ENCODE measurements around the gene DBF4.
"Not testable (repeated sequence)": the region's sequence is repeated elsewhere in the genome, so short reads cannot be mapped to it uniquely, and the experiment has no call there.

The DBF4 gene

DNA sequence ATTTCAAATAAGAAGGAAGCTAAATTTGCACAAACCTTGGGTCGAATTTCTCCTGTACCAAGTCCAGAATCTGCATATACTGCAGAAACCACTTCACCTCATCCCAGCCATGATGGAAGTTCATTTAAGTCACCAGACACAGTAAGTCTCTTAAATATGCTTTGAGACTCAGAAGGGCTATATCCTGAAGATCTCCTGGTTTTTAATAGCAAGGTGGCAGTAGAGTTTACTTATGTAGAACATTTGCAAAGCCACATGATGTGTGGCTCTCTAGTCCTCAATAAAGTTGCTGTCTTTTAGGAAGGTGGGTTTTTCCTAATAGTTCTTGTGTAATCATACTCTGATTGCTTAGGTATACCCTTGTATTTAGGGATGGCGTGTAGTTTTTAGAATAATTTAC, 8.7 kb downstream of the DBF4 start:
- no peak for DNase-seq

DNA sequence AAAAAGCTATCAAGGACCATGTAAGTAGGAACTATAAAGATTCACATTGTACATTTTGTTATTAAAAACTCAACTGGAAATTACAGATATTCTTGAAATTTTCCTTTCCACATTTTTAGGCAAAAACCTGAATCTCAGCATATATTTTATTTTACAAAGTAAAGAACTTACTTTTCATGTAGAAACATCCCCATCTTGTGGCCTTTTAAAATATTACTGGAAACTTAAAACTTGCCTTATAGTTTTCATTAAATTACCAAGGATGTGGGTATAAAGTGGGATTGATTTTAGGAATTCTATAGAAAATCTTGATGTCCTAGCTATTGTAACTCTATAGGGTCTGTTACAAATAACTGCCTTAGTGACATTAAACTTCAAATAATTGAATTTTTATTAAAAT, 10.6 kb downstream of the DBF4 start:
- DNase-seq, result peak; percentile 37

DNA sequence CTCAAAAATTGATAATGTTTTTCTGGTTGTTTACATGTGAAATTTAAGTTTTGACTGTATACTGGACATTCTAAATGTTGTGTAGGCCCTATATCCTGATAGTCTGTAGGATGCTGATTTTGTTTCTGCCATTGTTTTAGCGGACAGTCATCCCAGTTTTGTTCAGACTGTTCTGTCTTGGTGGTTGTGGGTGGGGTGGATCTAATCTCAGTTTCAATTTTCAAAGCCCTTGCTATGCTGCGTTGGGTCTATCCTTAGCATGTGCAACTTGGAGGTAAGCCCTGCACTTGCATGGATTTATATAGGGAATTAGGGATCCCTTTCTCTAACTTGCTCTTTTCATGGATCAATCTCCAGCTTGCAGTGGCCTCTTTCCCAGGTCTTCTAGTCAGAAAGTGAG, 19.1 kb downstream of the DBF4 start:
- no peak for DNase-seq

DNA sequence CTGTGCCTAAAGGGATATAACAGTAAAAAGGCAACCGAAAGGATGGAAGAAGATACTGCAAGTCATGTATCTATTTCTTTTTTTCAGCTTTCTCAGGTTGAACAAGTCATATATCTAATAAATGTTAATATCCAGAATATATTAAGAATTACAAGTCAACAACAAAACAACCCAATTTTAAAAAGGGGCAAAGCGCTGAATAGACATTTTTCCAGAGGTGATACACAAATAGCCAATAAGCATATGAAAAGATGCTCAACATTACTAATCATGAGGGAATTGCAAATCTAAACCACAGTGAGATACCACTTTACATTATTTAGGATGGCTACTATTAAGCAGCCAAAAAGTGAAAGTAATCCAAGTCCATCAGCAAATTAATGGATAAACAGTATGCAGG, 23.0 kb downstream of the DBF4 start:
- no peak for DNase-seq

DNA sequence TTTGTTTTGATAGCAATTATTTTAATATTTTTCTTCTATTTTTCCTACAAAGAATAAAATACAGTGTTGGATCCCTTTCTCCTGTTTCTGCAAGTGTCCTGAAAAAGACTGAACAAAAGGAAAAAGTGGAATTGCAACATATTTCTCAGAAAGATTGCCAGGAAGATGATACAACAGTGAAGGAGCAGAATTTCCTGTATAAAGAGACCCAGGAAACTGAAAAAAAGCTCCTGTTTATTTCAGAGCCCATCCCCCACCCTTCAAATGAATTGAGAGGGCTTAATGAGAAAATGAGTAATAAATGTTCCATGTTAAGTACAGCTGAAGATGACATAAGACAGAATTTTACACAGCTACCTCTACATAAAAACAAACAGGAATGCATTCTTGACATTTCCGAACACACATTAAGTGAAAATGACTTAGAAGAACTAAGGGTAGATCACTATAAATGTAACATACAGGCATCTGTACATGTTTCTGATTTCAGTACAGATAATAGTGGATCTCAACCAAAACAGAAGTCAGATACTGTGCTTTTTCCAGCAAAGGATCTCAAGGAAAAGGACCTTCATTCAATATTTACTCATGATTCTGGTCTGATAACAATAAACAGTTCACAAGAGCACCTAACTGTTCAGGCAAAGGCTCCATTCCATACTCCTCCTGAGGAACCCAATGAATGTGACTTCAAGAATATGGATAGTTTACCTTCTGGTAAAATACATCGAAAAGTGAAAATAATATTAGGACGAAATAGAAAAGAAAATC, 31.0 kb downstream of the DBF4 start:
- DNase-seq, result peak; percentile 26

DNA sequence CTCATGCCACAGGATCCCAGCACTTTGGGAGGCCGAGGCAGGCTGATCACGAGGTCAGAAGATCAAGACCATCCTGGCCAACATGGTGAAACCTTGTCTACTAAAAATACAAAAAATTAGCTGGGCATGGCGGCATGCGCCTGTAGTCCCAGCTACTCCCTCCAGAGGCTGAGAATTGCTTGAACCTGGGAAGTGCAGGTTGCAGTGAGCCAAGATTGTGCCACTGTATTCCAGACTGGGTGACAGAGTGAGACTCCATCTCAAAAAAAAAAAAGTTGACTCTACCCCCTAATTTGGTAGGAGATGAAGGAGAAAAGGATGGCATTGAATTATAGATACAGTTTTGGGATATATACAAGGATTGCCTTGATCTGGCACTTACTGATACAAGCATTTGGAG, 32.5 kb downstream of the DBF4 start:
- DNase-seq, result not testable (repeated sequence)

DNA sequence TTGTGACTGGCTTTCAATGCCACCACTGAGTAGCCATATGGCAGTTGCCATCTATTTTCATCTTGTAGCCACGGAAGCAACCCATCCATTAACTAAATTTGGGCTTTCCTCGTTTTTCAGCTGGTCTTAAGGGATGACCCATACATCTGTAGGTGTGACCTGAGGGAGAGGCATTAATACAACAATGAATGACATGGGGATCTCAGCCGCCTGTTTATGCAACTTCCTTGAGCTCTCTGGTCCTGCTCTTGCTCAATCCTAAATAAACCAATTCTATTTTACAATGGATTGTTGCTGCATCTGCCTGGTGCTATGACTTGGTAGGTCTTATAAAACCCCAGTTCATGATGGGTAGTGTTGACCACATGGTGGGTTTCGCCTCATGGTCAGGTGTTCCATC, 35.8 kb downstream of the DBF4 start:
- no peak for DNase-seq

DNA sequence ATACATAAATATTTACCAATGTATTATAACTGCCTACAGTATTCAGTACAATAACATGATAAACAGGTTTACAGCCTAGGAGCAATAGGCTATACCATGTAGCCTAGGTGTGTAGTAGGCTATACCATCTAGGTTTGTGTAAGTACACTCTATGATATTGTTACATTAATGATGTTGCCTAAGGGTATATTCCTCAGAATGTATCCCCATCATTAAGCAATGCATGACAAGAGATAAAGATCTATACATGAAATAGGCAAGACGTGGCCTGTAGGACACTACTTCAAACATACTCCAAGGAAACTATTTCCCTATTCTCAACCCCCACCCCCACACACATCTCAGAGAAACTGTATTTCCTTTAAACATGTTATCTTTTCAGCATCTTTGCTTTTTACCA, 42.4 kb downstream of the DBF4 start:
- DNase-seq, result no peak

DNA sequence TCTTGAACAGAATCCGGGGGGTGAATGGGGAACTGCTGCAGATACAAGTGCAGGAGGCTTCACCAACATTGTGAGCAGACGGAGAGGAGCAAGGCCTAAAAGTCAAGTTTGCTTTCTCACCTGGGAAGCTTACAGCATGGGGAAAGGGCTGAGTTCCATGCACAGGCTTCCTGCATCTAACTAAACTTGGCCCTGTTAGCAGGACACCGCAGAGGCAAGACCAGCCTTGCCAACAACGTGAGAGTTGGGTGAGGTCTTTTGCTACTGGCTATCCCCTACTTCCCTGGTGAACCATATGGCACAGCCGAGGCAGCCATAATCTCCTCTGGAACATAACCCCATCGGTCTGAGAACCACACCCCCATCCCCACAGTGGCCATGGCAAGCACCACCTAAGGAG, 43.6 kb downstream of the DBF4 start:
- DNase-seq, result no peak

DNA sequence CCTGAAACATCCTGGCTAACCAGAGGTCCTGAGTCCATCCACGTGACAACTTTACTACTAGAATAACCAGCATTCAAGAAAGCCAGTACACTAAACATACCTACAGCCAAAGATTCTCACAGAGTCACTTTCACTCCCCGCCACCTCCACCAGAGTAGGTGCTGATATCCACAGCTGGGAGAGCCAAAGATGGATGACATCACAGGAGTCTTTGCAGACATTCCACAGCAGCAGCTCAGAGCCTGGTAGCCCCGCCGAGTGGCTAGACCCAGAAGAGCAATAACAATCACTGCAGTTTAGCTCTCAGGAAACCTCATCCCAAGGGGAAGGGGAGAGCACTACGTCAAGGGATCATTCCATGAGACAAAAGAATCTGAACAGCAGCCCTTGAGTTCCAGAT, 44.3 kb downstream of the DBF4 start:
- no peak for DNase-seq

DNA sequence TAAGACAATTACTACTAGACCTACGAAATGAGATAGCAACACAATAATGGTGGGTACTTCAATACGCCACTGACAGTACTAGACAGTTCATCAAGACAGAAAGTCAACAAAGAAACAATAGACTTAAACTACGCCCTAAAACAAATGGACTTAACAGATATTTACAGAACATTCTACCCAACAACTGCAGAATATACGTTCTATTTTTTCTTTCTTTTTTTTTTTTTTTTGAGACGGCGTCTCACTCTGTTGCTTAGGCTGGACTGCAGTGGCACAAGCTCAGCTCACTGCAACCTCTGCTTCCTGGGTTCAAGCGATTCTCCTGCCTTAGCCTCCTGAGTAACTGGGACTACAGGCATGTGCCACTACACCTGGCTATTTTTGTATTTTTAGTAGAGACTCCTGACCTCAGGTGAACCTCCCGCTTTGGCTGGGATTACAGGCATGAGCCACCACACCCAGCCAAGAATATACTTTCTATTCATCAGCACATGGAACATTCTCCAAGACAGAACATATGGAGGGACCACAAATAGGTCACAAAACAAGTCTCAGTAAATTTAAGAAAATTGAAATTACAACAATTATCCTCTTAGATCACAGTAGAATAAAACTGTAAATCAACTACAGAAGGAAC, 46.6 kb downstream of the DBF4 start:
- not testable (repeated sequence) for DNase-seq

DNA sequence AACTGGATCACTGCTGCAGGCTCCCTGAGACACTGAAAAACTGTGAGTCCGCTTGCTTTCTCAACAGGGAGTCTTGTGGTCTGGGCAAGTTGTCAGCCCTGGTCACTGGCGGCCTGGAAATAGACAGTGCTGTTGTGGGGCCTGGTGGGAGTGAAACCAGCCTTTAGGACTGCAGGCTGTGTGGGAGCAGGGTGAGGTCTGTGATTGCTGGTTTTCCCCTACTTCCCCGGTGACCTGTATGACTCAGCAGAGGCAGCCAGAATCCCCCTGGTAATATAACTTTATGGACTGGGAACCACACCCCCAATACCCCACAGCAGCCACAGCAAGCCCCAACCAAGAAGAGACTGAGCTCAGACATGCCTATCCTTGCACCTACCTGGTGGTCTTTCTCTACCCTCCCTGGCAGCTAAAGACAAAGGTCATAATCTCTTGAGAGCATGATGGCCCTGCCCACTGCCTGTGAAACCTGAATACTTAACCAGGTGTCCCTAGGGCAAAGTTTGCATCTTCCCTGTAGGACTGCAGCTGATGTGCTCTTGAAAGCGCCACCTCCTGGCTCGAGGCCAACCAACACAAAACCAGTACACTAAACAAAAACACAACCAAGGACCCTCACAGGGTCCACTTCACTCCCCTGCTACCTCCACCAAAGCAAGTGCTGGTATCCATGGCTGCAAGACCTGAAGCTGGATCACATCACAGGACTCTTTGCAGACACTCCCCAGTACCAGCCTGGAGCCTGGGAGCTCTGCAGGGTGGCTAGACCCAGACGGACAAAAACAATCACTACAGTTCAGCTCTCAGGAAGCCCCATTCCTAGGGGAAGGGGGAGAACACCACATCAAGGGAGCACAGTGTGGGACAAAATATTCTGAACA, 50.5 kb downstream of the DBF4 start:
- DNase-seq, result peak; percentile 9

DNA sequence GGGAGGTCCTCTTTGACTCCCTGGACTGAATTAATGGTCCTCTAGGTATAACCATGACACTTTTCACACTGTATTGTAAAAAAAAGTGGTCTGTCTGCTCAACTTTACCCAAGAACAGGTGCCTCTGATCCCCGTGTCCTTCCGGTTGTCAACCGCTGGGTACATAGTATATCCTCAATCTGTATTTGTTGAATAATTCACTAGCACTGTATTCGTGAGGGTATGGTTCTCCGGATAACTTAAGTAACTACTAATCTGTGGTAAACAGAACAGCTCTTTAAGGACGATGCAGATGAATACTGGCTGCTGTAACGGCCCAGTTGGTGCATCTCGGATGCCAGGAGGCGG, 57.3 kb downstream of the DBF4 start:
- no peak for DNase-seq

DNA sequence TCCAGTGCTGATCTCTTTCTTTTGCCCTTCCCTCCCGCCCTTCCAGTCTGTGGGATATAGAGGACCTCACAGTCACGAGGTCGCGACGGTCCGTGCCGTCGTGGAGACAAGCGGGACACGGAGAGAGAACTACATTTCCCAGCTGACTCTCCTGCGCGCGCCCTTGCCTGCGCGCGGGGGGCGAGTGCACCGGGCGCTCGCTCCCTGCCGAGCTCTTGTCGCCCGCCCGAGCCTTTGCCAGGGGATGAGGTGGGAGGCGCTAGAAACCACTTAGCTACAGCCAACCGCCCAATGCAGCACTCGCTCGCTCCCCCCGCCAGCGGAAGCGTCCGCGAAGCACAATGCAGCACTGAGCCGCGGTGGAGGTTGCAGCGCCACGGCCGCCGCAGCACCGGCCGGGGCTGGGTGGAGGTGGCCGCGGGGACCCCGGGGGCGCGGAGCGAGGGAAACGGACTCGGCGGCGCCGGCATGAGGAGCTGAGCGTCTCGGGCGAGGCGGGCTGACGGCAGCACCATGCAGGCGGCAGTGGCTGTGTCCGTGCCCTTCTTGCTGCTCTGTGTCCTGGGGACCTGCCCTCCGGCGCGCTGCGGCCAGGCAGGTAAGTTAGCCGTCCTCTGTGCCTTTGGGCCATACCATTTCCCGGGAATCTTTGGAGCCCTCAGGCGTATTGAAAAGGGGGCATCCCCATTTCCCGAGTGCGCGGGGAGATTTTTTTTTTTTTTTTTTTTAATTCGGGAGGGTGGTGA, 57.8 kb downstream of the DBF4 start, which contains the start of gene ADAM22:
Gene ADAM22 (plus strand): TSS at position 299 of the 746 bp plus-strand sequence. CDS start 215 bp downstream, at position 514.
- peak; percentile 84 for DNase-seq

DNA sequence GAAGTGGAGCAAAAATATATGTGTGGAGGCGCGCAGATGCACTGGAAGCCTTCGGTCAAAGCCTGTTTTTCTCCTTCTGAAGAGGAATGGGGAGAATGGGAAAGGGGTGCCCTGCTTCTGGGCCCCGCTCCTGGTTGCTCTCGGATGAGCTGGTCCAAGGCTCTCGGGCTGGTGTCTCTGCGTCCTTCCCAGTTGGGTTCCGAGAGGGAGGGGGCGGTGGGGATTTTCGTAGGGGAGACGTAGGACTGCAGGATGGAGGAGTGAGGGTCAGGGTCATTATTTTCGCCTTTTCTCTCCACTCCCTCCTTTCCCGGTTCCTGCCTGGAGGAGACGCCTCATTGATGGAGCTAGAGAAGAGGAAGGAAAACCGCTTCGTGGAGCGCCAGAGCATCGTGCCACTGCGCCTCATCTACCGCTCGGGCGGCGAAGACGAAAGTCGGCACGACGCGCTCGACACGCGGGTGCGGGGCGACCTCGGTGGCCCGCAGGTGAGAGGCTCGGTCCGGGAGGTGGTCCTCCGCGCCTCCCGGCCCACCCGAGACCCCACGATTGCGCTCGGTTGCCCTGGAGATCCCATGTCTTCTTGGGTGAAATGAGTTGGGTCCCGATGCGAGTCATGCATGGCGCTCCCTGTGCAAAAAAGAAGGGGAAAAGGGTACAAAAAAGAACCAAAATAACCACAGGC, 58.5 kb downstream of the DBF4 start:
- DNase-seq, result no peak

DNA sequence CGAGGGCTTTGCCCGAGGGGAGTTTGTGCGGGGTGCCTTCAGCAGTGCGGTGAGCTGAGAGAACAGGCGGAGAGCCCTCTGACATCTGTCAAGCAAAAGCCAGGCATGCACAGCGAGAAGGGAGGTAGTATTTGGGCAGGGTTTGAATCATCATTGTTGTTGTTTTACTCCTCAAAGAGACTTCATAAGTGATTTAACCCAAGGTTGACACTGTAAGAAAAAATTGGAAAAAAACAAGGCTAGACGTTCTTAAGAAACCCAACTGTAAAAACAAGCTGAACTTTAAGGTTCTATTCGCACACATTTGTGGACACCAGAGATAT, 59.1 kb downstream of the DBF4 start:
- no peak for DNase-seq

DNA sequence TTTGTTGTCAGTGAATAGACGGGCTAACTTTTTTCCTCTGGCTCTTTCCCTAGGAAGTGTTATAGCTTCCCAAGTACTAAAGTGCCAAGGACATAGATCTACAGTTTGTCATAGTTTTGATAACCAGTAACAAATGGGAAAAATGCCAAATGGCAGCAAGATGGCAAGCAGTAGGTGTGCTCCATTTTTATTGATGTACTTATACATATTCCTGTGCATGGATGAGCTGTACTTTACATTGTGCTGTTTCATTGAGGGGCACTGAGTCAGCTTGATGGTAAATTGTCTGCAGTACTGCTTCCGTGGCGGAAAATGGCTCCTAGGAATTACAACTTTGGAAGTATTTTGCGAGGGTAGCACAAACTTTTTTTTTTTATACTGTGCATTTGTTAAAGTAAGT, 64.8 kb downstream of the DBF4 start:
- no peak for DNase-seq

DNA sequence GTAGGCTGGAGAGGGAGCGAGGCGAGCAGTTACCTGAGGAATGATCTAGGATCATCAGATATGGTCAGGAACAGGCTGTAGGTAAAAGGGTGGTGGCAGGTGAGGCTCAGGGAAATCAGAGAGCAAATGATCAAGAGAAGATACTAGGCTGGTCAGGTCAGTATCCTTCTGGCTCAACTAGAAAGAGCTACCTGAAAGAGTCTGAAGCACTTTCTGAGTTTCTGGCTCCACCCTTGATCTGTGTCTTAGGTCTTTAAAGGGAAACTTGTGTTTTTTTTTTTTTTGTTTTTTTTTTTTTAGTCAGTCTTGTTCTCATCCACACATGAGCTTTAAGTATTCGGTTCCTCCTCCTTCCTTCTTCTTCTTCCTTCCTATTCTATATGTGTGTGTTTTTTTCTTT, 68.3 kb downstream of the DBF4 start:
- no peak for DNase-seq

DNA sequence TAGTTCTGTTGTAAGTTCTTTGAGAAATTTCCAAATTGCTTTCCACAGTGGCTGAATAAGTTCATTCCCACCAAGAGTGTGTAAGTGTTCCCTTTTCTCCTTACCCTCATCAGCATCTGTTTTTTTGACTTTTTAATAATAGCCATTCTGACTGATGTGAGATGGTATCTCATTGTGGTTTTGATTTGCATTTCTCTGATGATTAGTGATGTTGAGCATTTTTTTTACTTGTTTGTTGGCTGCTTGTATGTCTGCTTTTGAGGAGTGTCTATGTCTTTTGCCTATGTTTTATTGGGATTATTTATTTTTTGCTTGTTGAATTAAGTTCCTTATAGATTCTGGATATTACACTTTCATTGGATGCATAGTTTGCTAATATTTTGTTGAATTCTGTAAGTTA, 69.6 kb downstream of the DBF4 start:
- not testable (repeated sequence) for DNase-seq

DNA sequence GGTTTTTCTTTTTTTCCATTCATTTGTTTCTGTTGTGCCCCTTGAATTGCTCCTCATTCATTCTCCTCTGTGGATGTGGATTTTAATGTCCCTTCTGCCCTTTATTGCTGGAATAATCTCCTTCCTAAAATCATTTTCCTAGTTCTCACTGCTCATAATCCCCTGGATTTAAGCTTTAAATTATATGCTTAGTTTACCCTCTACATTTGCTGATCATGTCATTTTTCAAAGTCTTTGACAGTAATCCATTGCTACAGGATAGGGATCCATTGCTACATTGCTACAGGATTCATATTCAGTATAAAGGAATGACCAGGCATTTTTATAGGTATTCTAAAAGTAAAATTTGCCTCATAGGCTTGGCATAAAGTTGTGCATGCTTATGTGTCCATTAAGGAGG, 72.1 kb downstream of the DBF4 start:
- no peak for DNase-seq
